Right lobe of liver (tissue), 6 donors: ENCODE measurements around the gene CRACDL. TPM values are rescaled to one million over a fixed set of nuclear protein-coding genes. Genes with fewer than 3 reads are reported as not detected.
A peak's percentile ranks its signal among the peaks of the same experiment; 100 is the strongest.

Experiments
- ATAC-seq, 4 donors: fragments of 200-7000 bp; cut with Tn5 transposase; one replicate each; pipeline ENCODE4 v1.9.1; 2020; ENCODE audit warnings: mild to moderate bottlenecking in 4 of 4, moderate library complexity in 4 of 4
- DNase-seq, 3 donors: peaks; one replicate each; pipeline ENCODE4 v3.0.0-alpha.2; 2020
- H3K27ac ChIP-seq, 3 donors: fragments of 200-600 bp; one replicate each; pipeline ENCODE4 v1.8.0; 2022
- H3K27me3 ChIP-seq, 2 donors: fragments of 200-600 bp; one replicate each; pipeline ENCODE4 v1.8.0; 2022
- H3K36me3 ChIP-seq, 4 donors: fragments of 200-600 bp; sonication (generic) in 1 of 4; one replicate each; pipeline versions ENCODE4 v1.5.1 to v1.8.0; 2017 to 2022; ENCODE audit warnings: control low read depth in 1 of 4
- H3K4me1 ChIP-seq, 4 donors: fragments of 200-600 bp; sonication (generic) in 1 of 4; one replicate each; pipeline versions ENCODE4 v1.5.1 to v1.8.0; 2017 to 2022; ENCODE audit warnings: control low read depth in 1 of 4
- H3K4me3 ChIP-seq, 3 donors: fragments of 200-600 bp; one replicate each; pipeline ENCODE4 v1.8.0; 2022
- H3K9me3 ChIP-seq, 4 donors: fragments of 200-600 bp; sonication (generic) in 1 of 4; one replicate each; pipeline versions ENCODE4 v1.5.1 to v1.8.0; 2017 to 2022; ENCODE audit warnings: control low read depth in 1 of 4
- CTCF ChIP-seq, 4 donors: fragments of 200-600 bp in 3 of 4; fragments of 450-650 bp in 1 of 4; IDR thresholded peaks; one replicate each; pipeline versions ENCODE4 v1.5.1 to v1.8.0; 2016 to 2022; ENCODE audit warnings: antibody characterized with exemption in 4 of 4, mild to moderate bottlenecking in 2 of 4
- POLR2A ChIP-seq: fragments of 450-650 bp; IDR thresholded peaks from one replicate; pipeline ENCODE4 v1.6.1; 2017; ENCODE audit warnings: antibody characterized with exemption, mild to moderate bottlenecking
- WGBS: methylation state at CpG from one replicate; pipeline ENCODE4 v1.1.6; 2018; ENCODE audit warnings: low coverage, low lambda C conversion rate; ENCODE audit not compliant: insufficient coverage; ENCODE audit errors: missing lambda C conversion rate; 5-methylcytosine and 5-hydroxymethylcytosine counted together
- intact Hi-C, 2 donors: fragments of 100-400 bp; cut with DNase I; formaldehyde crosslinking; loops; one replicate each; pipeline versions ENCODE4 v1.11.2 to v1.14.1; 2022
- total RNA-seq, 6 experiments: library from RNA; depleted of rRNA in 2 of 6; stranded (reverse); fragments of >200 nt in 2 of 6; fragmentation: NEBNext Ultra II Directional in 3 of 6; extraction: Animal tissue kit (Norgen Biotek cat#: 25700) in 3 of 6; gene quantifications; one replicate each; pipeline versions ENCODE4 v1.1.0 to v1.2.4, GENCODE V29; 2016 to 2023
- donor health status: DM: no; HTN: yes; CAD: no.
- donor health status: DM: no; HTN: no; CAD: no.
- donor health status: DM: no; HTN: no; CAD: no.
- donor health status: DM: no; HTN: yes; CAD: no.
- donor health status: DM: no; HTN: yes; CAD: no.

The CRACDL gene
- total RNA-seq, 6 experiments from 2014 or later = 0.12 to 0.56 (median 0.32) TPM

- intact Hi-C loops = no loop called here
- Histone ChIP-seq H3K9me3 (no peaks in the 10 kb centered on the region), H3K36me3 (no peaks in the 10 kb centered on the region), H3K4me3 (no peak overlapping the region), H3K4me1 (no peaks in the 10 kb centered on the region), H3K27me3 (no peaks in the 10 kb centered on the region), H3K27ac (no peak overlapping the region)
- no peak for TF ChIP-seq POLR2A
- TF ChIP-seq CTCF (IDR thresholded peaks at IDR 0.05) = no peak
- ATAC-seq (no peak), DNase-seq (peak in 1 of 3 donors; percentile 18)
- WGBS = 75% methylated on average over 7 of the region's 13 CpGs
Measured at GRCh38 chr2:98903767-98904485, 32.1 kb downstream of the CRACDL start.

GRCh38 chr2:98903064-98903355 is 33.0 kb downstream of the CRACDL start:
- intact Hi-C loops = no loop called here
- WGBS = 80% methylated on average over 3 of the region's 9 CpGs
- no peak overlapping the region for H3K27ac ChIP-seq
- H3K36me3 ChIP-seq = no peaks in the 10 kb centered on the region
- no peaks in the 10 kb centered on the region for H3K9me3 ChIP-seq
- no peaks in the 10 kb centered on the region for H3K4me1 ChIP-seq
- no peaks in the 10 kb centered on the region for H3K27me3 ChIP-seq
- H3K4me3 ChIP-seq = no peak overlapping the region
- DNase-seq (no peak), ATAC-seq (no peak)
- TF ChIP-seq POLR2A (no peak), CTCF (IDR thresholded peaks at IDR 0.05) (no peak)

DNA sequence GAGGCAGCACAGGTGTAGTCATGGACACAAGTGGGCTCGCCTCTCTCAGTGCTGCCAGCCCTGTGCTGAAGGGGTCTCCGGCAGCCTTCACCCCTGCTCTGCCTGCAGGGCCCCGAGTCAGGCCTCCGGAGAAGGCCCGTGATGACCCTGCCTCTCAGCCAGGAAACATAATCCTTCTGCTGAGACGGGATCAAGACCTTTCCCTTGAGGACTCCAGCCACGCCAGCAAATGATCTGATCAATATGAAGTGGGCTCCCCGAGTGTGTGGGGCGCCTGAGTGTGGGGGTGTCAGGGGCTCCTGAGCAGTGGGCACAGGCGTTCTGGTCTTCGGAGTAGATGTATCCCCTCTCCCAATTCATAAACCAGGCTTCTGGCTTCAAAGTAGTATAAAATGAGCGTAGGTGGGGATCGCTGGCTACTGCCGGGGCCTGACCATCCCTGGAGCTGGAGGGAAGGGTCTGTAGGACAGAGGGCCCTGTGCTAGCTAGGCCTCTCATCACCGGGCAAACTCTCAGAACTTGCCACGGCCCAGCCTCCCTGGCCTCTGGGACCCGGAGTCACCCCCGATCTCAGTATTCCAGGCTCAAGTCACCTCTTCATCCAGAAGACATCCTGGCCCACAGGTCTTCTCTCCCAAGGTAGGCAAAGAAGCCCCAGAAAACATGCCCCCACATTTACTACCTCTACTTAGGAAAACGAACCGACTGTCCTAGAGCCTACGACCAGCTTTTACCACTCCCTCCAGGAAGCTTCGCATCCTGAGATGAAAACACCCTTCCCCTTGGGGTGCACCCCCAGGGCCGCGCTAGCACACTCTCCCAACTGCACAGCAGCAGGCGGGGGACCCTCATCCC is 33.6 kb downstream of the CRACDL start:
- no peaks in the 10 kb centered on the region for H3K4me1 ChIP-seq
- TF ChIP-seq CTCF (IDR thresholded peaks at IDR 0.05) (no peak), POLR2A (no peak)
- no peaks in the 10 kb centered on the region for H3K36me3 ChIP-seq
- no peak overlapping the region for H3K27ac ChIP-seq
- no peaks in the 10 kb centered on the region for H3K9me3 ChIP-seq
- 82% methylated on average over 4 of the region's 25 CpGs for WGBS
- H3K27me3 ChIP-seq = no peaks in the 10 kb centered on the region
- no peak overlapping the region for H3K4me3 ChIP-seq
- intact Hi-C loops = no loop called here
- DNase-seq (peak in 1 of 3 donors; percentile 29), ATAC-seq (no peak)

DNA sequence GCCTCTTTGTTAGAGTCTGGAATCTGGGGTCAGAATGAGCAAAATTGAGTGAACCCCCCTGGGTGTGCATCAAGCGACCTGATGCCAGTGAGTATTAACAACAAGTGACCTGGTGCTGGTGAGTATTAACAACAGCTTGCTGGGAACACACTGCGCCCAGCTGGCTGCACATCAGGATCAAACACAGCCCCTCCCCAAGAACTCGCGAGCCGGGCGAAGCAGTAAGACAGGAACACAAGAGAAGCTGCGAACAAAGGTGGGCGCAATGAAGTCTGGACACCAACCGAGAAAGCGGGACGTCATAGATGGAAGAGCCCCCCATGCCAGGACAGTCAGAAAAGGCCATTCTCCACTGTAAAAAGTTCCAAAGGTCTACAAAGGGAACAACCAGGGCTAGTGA is 34.3 kb downstream of the CRACDL start:
- no peaks in the 10 kb centered on the region for H3K36me3 ChIP-seq
- ATAC-seq = no peak
- no peaks in the 10 kb centered on the region for H3K27me3 ChIP-seq
- no peaks in the 10 kb centered on the region for H3K9me3 ChIP-seq
- no peaks in the 10 kb centered on the region for H3K4me1 ChIP-seq
- WGBS = 95% methylated on average over 4 of the region's 11 CpGs
- no peak overlapping the region for H3K4me3 ChIP-seq
- intact Hi-C loops = no loop called here
- no peak overlapping the region for H3K27ac ChIP-seq
- DNase-seq = peak in 1 of 3 donors; percentile 35
- no peak for TF ChIP-seq POLR2A

GRCh38 chr2:98901291-98901690 is 34.7 kb downstream of the CRACDL start:
- WGBS = no CpG with 5 or more reads among the region's 3 CpGs
- TF ChIP-seq CTCF (IDR thresholded peaks at IDR 0.05) (no peak), POLR2A (no peak)
- no peaks in the 10 kb centered on the region for H3K9me3 ChIP-seq
- intact Hi-C loops = no loop called here
- no peaks in the 10 kb centered on the region for H3K27me3 ChIP-seq
- H3K36me3 ChIP-seq = no peaks in the 10 kb centered on the region
- no peaks in the 10 kb centered on the region for H3K4me1 ChIP-seq
- no peak overlapping the region for H3K27ac ChIP-seq
- H3K4me3 ChIP-seq = no peak overlapping the region
- ATAC-seq = no peak
- DNase-seq = no peak
